ENCODE results near the gene WIPF3. TPM values are rescaled to one million over a fixed set of nuclear protein-coding genes. Genes with fewer than 3 reads are reported as not detected.

The WIPF3 gene
- polyA plus RNA-seq, 3 donors from 2014 or later, result not detected

DNA sequence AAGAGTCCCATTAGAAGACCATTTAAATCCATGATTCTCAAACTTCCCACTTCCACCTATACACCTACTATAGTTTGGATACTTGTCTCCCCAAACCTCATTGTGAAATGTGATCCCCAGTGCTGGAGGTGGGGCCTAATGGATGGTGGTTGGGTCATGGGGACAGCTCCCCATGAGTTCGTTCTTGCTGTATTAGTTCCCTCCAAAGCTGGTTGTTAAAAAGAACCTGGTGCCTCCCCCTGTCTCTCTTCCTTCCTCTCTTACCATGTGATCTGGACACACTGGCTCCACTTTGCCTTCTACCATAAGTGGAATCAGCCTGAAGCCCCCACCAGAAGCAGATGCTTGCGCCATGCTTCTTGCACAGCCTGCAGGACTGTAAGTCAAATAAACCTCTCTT, 53.9 kb downstream of the WIPF3 start:
- no peaks in the 10 kb centered on the region for H3K4me1 Mint-ChIP-seq
- H3K4me3 Mint-ChIP-seq, result no peak overlapping the region
- no peaks in the 10 kb centered on the region for H3K9me3 Mint-ChIP-seq
- peaks cover 0 to 3% (median 0%) of the 10 kb centered on the region in 3 donors for H3K36me3 Mint-ChIP-seq
- no peak for DNase-seq
- no peak overlapping the region for H3K27ac Mint-ChIP-seq
- H3K27me3 Mint-ChIP-seq (ENCODE audit: low read depth in 3 of 3), result peaks cover 0 to 7% (median 3%) of the 10 kb centered on the region in 3 donors

DNA sequence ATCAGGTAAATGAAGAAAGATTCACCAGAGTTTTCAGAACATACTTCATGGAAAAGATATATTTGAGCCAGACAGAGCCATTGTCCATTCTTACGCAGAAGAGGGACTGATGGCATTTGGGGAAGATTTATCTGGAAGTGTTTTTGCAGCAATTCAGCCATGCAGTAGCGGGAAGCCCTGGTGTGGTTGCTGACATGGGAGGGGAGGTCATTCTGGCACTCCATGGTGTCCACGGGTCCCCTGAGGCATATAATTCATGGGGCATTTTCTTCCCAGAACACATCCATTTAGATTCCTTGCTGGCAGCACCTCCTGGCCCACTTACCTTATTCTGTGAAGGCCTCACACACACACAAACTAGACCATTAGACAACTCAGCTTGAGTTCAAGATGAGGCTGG, 55.6 kb downstream of the WIPF3 start:
- Mint-ChIP-seq H3K9me3 (no peaks in the 10 kb centered on the region), H3K27ac (no peak overlapping the region), H3K27me3 (ENCODE audit: low read depth in 3 of 3) (peaks cover 0 to 9% (median 2%) of the 10 kb centered on the region in 3 donors), H3K36me3 (peaks cover 0 to 3% (median 0%) of the 10 kb centered on the region in 3 donors), H3K4me1 (no peaks in the 10 kb centered on the region), H3K4me3 (no peak overlapping the region)
- no peak for DNase-seq

DNA sequence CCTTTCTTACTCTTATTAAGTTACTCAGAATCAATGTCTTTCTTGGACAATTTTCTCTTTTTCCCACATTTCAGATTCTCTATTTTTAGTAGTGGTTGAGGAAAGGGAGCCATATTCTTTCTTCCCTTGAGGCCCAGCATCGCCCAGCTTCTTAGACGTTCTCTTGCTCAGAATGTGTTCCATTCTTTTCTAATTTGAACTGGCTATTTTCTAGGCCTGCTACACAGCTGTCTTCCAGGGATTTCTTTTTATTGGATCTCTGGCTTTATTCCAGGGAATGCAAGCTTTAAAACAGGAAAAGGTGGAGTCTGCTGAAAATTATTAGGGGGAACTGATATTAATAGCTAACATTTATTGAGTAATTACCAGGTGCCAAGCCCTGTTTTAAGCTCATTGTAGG, 58.3 kb downstream of the WIPF3 start:
- no peak for DNase-seq
- no peaks in the 10 kb centered on the region for H3K9me3 Mint-ChIP-seq
- H3K27ac Mint-ChIP-seq, result no peak overlapping the region
- H3K4me3 Mint-ChIP-seq, result no peak overlapping the region
- no peaks in the 10 kb centered on the region for H3K36me3 Mint-ChIP-seq
- H3K4me1 Mint-ChIP-seq, result no peaks in the 10 kb centered on the region
- peaks cover 0 to 12% (median 3%) of the 10 kb centered on the region in 3 donors for H3K27me3 Mint-ChIP-seq (ENCODE audit: low read depth in 3 of 3)

DNA sequence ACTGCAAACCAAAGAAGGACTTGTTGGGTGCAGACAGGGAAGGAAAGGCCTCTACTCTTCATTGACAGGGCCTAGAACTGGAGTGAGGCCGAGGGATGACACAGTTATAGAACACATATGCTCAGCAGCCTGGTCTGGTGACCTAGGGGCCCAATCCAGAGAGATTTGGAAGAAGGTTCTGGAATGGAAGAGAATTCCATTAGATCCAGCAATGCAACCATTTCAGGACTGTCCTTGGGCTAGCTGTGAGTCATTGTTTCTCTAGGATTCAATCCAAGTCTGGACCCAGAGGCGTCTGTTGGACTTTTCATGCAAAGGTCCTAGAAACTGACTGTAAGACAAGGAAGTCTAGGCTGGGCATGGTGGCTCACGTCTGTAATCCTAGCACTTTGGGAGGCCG, 59.2 kb downstream of the WIPF3 start:
- Mint-ChIP-seq H3K27ac (no peak overlapping the region), H3K4me3 (no peak overlapping the region), H3K27me3 (ENCODE audit: low read depth in 3 of 3) (peaks cover 0 to 9% (median 3%) of the 10 kb centered on the region in 3 donors), H3K36me3 (no peaks in the 10 kb centered on the region), H3K4me1 (no peaks in the 10 kb centered on the region), H3K9me3 (no peaks in the 10 kb centered on the region)
- no peak for DNase-seq

DNA sequence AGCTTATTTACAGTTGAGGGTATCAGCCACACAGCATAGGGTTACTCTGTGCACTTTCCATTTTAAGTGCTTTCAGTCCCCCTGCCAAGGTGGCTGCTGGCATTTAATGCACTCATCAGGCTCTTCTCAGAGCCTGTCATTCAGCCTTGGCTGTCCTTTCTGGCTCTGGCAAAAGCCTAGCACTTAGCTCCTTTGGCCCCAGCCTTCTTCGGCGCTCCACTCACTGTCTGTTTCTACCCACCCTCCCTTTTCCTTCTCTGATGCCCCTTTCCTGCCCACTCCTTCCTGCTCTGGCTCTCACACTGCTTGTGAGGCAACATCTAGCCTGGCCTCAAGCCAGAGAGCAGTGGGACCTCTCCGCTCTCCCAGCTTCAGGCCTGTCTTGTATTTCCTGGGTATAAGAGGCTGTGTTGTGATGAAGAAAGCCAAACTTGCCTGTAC, 60.2 kb downstream of the WIPF3 start:
- Mint-ChIP-seq H3K36me3 (no peaks in the 10 kb centered on the region), H3K27ac (no peak overlapping the region), H3K27me3 (ENCODE audit: low read depth in 3 of 3) (peaks cover 0 to 11% (median 3%) of the 10 kb centered on the region in 3 donors), H3K9me3 (no peaks in the 10 kb centered on the region), H3K4me1 (no peaks in the 10 kb centered on the region), H3K4me3 (no peak overlapping the region)
- DNase-seq, result no peak

DNA sequence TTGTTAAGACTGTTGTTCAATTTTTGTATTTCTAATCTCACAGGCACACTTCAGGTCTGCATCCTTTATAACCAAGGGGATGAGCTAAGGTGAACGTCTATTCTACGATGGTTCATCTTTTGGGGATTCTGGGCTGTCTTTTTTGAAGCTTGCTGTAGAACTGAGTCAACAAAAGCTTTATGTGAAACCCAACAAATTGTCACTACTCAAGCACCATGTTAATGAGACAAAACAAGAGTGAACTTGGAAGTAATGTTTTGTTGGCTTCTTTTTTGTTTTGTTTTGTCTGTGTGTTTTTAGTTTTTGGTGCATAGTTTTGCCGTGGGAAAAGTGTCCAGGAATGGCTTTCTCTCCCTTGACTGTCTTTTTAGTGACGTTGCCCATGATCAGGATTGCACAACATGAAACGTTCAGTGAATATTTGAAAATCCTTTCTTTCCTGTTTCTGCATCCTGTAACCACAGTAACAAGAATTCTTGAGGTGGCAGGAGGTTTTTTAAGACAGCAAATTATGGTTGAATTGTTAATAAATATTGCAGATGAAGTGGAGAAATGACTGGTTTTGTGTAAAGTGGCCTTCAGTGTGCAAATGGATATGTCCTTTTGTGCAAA, 65.6 kb downstream of the WIPF3 start:
- Mint-ChIP-seq H3K4me1 (no peaks in the 10 kb centered on the region), H3K36me3 (no peaks in the 10 kb centered on the region), H3K9me3 (no peaks in the 10 kb centered on the region), H3K27ac (no peak overlapping the region), H3K4me3 (no peak overlapping the region), H3K27me3 (ENCODE audit: low read depth in 3 of 3) (peaks cover 0 to 9% (median 3%) of the 10 kb centered on the region in 3 donors)
- no peak for DNase-seq

DNA sequence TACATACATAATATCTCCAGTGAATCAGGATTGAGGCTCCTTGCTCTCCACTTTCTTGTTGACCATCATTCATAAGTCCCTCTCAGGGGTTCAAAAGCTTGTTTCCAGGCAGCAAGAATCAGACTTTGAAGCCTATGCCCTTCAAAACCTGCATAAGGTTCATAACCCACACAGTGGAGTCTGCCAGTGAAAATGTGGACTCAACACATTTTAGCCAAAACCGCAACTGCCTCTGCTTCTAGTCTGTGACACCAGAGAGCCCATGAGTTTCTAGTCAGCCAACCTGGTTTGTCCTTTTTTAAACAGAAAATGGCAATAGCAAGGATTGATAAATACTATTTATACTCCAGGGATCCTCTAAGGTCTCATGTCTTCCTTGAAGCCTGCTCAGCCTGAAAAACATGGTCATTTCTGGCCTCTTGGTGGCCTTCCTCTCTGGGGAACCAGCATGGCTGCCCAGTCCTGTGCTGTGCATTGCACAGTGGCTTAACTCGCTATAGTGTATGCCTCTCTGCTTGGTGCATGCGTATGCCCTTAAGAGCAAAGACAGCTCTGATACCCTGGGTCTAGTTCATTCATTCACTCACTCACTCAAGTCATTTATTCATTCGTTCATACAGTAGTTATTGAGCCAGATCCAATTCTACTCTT, 67.5 kb downstream of the WIPF3 start:
- Mint-ChIP-seq H3K27ac (no peak overlapping the region), H3K36me3 (no peaks in the 10 kb centered on the region), H3K27me3 (ENCODE audit: low read depth in 3 of 3) (peaks cover 0 to 4% (median 2%) of the 10 kb centered on the region in 3 donors), H3K4me3 (no peak overlapping the region), H3K4me1 (peaks cover 2 to 6% of the 10 kb centered on the region in 2 donors), H3K9me3 (no peaks in the 10 kb centered on the region)
- DNase-seq, result no peak

DNA sequence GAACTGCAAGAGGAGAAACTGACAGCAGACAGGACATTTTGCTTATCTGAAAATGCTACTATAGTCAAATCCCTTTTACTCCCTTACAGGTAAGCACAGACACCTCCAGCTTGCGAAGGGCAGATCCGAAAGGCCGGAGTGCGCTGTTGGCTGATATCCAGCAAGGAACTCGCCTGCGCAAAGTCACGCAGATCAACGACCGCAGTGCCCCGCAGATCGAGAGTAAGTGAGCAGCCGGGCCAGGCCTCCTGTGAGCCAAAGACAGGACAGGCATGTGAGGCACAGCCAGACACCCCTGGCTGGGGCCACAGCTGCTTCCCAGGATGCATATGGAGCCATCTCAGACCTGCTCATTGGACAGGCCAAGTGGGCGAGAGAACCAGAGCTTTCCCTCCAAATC, 69.4 kb downstream of the WIPF3 start:
- H3K27me3 Mint-ChIP-seq (ENCODE audit: low read depth in 3 of 3), result peaks cover 0 to 4% (median 2%) of the 10 kb centered on the region in 3 donors
- H3K27ac Mint-ChIP-seq, result no peak overlapping the region
- H3K4me1 Mint-ChIP-seq, result peaks cover 2 to 6% of the 10 kb centered on the region in 2 donors
- no peaks in the 10 kb centered on the region for H3K9me3 Mint-ChIP-seq
- H3K36me3 Mint-ChIP-seq, result no peaks in the 10 kb centered on the region
- H3K4me3 Mint-ChIP-seq, result no peak overlapping the region
- no peak for DNase-seq

DNA sequence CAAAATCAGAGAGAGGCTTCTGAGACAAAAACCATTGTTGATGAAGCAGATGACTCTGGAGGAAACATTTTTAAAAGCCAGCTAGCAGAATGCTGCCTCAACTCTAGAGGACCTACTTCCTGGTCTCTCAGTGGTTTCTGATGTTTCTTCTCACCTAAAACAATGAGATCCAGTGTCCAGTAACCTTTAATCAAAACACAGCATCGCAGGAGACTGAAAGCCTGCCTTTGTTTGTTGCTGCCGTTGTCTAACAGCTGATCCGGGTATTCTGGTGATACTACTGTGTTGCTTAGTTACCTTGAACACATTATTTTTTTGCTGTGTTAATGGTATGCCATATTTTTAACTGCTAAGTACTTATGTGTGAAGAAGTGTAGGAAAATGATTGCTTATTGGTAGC, 70.9 kb downstream of the WIPF3 start:
- Mint-ChIP-seq H3K36me3 (no peaks in the 10 kb centered on the region), H3K27ac (no peak overlapping the region), H3K9me3 (no peaks in the 10 kb centered on the region), H3K27me3 (ENCODE audit: low read depth in 3 of 3) (peaks cover 0 to 2% (median 2%) of the 10 kb centered on the region in 3 donors), H3K4me3 (no peak overlapping the region), H3K4me1 (peaks cover 2 to 6% of the 10 kb centered on the region in 2 donors)
- DNase-seq, result no peak

DNA sequence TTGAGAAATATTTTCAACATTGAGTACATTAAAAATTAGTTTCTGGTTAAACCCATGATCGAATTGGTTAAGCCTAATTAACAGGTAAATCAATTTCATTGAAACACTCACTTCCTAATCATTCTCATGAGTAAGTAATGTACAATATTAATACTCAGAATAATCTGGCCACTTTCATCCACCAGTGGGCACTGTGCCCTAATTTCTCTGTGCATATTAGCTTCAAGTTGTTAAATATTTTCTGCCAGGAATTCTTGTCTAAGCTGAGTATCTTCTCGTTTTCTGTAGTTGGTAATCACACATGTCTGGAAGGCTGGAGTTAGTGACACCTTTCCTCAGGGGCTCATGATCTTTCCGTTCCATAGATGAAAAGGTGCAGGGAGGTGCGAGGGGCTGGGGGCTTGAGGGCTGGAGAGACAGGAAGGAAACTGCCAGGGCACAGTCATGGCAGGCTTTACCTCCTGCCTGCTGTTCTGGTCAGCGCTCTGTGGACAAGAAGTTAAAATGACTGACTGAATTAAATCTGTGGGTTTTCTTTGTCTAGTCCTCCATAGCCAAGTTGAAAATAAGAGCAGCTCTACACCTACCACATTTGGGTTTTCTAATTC, 71.9 kb downstream of the WIPF3 start:
- Mint-ChIP-seq H3K4me3 (no peak overlapping the region), H3K36me3 (no peaks in the 10 kb centered on the region), H3K27me3 (ENCODE audit: low read depth in 3 of 3) (peaks cover 2 to 6% (median 5%) of the 10 kb centered on the region in 3 donors), H3K4me1 (peaks cover 9% of the 10 kb centered on the region in 2 donors), H3K9me3 (no peaks in the 10 kb centered on the region), H3K27ac (no peak overlapping the region)
- DNase-seq, result peak; percentile 9 to 17 (median 12)

DNA sequence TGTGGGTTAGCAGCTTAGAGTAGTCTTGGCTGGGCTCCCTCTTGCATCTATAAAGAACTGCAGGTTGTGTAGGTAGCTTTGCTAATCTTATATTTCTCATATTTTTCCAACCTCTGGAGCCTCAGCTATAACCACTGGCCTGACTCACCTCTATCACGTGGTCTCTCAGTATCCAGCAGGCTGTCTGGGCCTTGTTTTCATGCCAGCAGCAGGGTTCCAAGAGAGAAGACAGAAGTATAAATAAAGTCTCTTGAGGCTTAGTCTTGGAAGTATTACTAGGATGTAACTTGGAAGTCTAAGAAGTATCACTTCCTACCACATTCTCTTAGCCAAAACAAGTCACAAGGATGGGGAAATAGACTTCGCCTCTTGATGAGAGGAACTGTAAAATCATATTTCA, 73.3 kb downstream of the WIPF3 start:
- Mint-ChIP-seq H3K27ac (no peak overlapping the region), H3K9me3 (no peaks in the 10 kb centered on the region), H3K4me1 (peaks cover 11 to 12% of the 10 kb centered on the region in 2 donors), H3K36me3 (no peaks in the 10 kb centered on the region), H3K4me3 (no peak overlapping the region), H3K27me3 (ENCODE audit: low read depth in 3 of 3) (peaks cover 3 to 8% (median 6%) of the 10 kb centered on the region in 3 donors)
- DNase-seq, result no peak

DNA sequence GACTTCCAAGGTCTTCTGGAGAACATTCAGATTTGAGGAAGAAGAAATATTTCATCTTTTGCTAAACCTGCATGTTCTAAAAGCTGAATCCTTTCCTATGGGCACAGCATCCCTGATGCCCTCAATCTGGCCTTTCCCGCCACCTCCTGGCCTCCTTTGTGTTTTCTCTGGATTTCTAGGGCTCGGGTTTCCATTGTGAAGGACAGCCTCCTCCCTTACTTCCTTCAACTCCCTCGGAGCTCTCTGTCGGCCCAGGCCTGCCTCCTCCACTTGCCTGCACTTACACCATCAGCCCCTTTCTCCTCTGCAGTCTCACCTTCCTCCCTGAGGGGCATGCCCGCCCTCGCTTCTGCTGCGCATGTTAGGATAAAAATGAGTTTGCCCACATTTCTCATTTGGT, 75.4 kb downstream of the WIPF3 start:
- Mint-ChIP-seq H3K4me3 (no peak overlapping the region), H3K9me3 (no peaks in the 10 kb centered on the region), H3K4me1 (peaks cover 11 to 12% of the 10 kb centered on the region in 2 donors), H3K27ac (no peak overlapping the region), H3K27me3 (ENCODE audit: low read depth in 3 of 3) (peaks cover 6 to 13% (median 8%) of the 10 kb centered on the region in 3 donors), H3K36me3 (no peaks in the 10 kb centered on the region)
- DNase-seq, result no peak

DNA sequence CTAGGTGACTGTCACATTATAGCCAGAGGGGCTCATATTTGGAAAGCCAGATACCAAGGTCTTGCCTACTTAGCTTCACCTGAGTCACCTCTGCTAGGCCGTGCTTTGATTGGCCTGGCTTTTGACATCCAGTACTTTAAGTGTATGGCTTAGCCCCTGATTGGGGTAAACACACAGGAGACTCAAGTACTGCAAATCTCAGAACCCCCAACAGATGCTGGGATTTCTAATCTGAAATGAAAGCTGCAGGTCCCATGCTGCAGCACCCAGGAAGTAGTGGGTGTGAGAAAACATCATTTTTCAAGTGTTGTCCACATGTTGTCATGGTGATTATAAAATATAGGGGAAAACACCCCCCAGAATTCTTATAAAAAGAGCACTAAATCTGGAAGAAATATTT, 76.2 kb downstream of the WIPF3 start:
- Mint-ChIP-seq H3K27ac (no peak overlapping the region), H3K4me3 (no peak overlapping the region), H3K4me1 (peaks cover 11 to 12% of the 10 kb centered on the region in 2 donors), H3K36me3 (no peaks in the 10 kb centered on the region), H3K9me3 (no peaks in the 10 kb centered on the region), H3K27me3 (ENCODE audit: low read depth in 3 of 3) (peaks cover 6 to 15% (median 8%) of the 10 kb centered on the region in 3 donors)
- DNase-seq, result no peak

All from immature natural killer cell (primary cell).